Transverse colon (tissue), 4 donors: ENCODE results near the gene MXRA8. TPM values are rescaled to one million over a fixed set of nuclear protein-coding genes. Genes with fewer than 3 reads are reported as not detected.

Experiments used
- DNase-seq: peaks from one replicate; pipeline ENCODE4 v3.0.0-alpha.2; 2019
- H3K27ac ChIP-seq, 4 donors: fragments of 200-600 bp; sonication (generic); 2 replicates each; pipeline ENCODE4 v1.5.1; 2016 to 2018; ENCODE audit warnings: inconsistent platforms in 4 of 4
- H3K27me3 ChIP-seq: fragments of 200-600 bp; sonication (generic); 2 replicates; pipeline ENCODE4 v1.5.1; 2017; ENCODE audit warnings: inconsistent platforms
- H3K36me3 ChIP-seq, 4 donors: fragments of 200-600 bp; sonication (generic); 2 replicates each; pipeline ENCODE4 v1.5.1; 2017 to 2019; ENCODE audit warnings: inconsistent platforms in 4 of 4
- H3K4me1 ChIP-seq, 4 donors: fragments of 200-600 bp; sonication (generic); 2 replicates each; pipeline ENCODE4 v1.5.1; 2017 to 2020; ENCODE audit warnings: inconsistent platforms in 4 of 4
- H3K4me3 ChIP-seq, 4 donors: fragments of 200-600 bp; sonication (generic); 1 replicate in 1 of 4; 2 replicates in 3 of 4; pipeline versions ENCODE4 v1.5.1 to v1.6.1; 2017 to 2019; ENCODE audit warnings: inconsistent platforms in 4 of 4
- H3K9me3 ChIP-seq, 2 donors: fragments of 200-600 bp; sonication (generic); 2 replicates each; pipeline ENCODE4 v1.5.1; 2017 to 2019; ENCODE audit warnings: inconsistent platforms in 2 of 2
- EP300 ChIP-seq: sonication (generic); formaldehyde crosslinking; IDR thresholded peaks from one replicate; pipeline ENCODE4 v1.6.1; 2017; ENCODE audit warnings: antibody characterized with exemption, low read depth
- POLR2A ChIP-seq: fragments of 450-650 bp; IDR thresholded peaks from one replicate; pipeline ENCODE4 v1.6.1; 2016; ENCODE audit warnings: antibody characterized with exemption, mild to moderate bottlenecking, moderate library complexity
- POLR2AphosphoS5 ChIP-seq, 3 donors: sonication (generic); formaldehyde crosslinking; IDR thresholded peaks; one replicate each; pipeline ENCODE4 v1.6.1; 2016; ENCODE audit warnings: antibody characterized with exemption in 3 of 3
- WGBS, 2 donors: methylation state at CpG; one replicate each; pipeline ENCODE4 v1.1.5; 2018; ENCODE audit warnings: low coverage in 1 of 2; 5-methylcytosine and 5-hydroxymethylcytosine counted together
- in situ Hi-C, 4 donors: fragments of 200-750 bp; cut with MboI; loops; one replicate each; pipeline versions ENCODE4 v1.15.0 to v1.15.1; 2017; ENCODE audit warnings: low sequenced_read_pairs in 3 of 4, low pct_ligation_motif_present in 1 of 4, low pct_unique_long_range_greater_than_20kb in 1 of 4
- intact Hi-C: fragments of 100-400 bp; cut with DNase I; formaldehyde crosslinking; loops from one replicate; pipeline ENCODE4 v1.15.1; 2023; ENCODE audit warnings: low total_unique reads
- total RNA-seq, 4 donors: library from RNA; depleted of rRNA; stranded (reverse); fragments of >200 nt; gene quantifications; one replicate each; pipeline ENCODE4 v1.1.0, GENCODE V29; 2016
- TF ChIP-seq, protein P1 (sequence below), 5 experiments: fragments of 200-600 bp in 3 of 5; fragments of 450-650 bp in 2 of 5; sonication (generic) in 3 of 5; IDR thresholded peaks; 1 replicate in 2 of 5; 2 replicates in 3 of 5; pipeline ENCODE4 v1.5.1; 2016 to 2017; ENCODE audit warnings: antibody characterized with exemption in 5 of 5, inconsistent platforms in 3 of 5, mild to moderate bottlenecking in 2 of 5, moderate library complexity in 1 of 5

MXRA8 gene
- total RNA-seq, 4 donors from 2014 or later = 31.1 to 145 (median 57.1) TPM

- Histone ChIP-seq H3K27me3 (no peaks in the 10 kb centered on the region), H3K4me3 (no peak overlapping the region), H3K9me3 (no peaks in the 10 kb centered on the region), H3K36me3 (no peaks in the 10 kb centered on the region), H3K27ac (no peak overlapping the region), H3K4me1 (peaks cover 34 to 42% (median 37%) of the 10 kb centered on the region in 4 donors)
- intact Hi-C loops = no loop called here
- no peak for DNase-seq
- in situ Hi-C loops = no loop called here
- TF ChIP-seq POLR2A (no peak), POLR2AphosphoS5 (IDR thresholded peaks at IDR 0.05) (no peak), EP300 (no peak)
- TF ChIP-seq, protein P1, sequence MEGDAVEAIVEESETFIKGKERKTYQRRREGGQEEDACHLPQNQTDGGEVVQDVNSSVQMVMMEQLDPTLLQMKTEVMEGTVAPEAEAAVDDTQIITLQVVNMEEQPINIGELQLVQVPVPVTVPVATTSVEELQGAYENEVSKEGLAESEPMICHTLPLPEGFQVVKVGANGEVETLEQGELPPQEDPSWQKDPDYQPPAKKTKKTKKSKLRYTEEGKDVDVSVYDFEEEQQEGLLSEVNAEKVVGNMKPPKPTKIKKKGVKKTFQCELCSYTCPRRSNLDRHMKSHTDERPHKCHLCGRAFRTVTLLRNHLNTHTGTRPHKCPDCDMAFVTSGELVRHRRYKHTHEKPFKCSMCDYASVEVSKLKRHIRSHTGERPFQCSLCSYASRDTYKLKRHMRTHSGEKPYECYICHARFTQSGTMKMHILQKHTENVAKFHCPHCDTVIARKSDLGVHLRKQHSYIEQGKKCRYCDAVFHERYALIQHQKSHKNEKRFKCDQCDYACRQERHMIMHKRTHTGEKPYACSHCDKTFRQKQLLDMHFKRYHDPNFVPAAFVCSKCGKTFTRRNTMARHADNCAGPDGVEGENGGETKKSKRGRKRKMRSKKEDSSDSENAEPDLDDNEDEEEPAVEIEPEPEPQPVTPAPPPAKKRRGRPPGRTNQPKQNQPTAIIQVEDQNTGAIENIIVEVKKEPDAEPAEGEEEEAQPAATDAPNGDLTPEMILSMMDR (IDR thresholded peaks at IDR 0.05) = no peak
- 68 to 80% methylated on average over 2 to 7 of the region's 12 CpGs for WGBS, 2 donors
Observed at GRCh38 chr1:1345860-1346500, 12.4 kb downstream of the MXRA8 start.

- DNase-seq = no peak
- no peak overlapping the region for H3K27ac ChIP-seq
- no peaks in the 10 kb centered on the region for H3K9me3 ChIP-seq
- H3K27me3 ChIP-seq = no peaks in the 10 kb centered on the region
- no peak for TF ChIP-seq POLR2A
- TF ChIP-seq POLR2AphosphoS5 (IDR thresholded peaks at IDR 0.05) = no peak
- TF ChIP-seq EP300 = no peak
- TF ChIP-seq, protein P1 (IDR thresholded peaks at IDR 0.05) = no peak
- 78% methylated on average over 14 of the region's 16 CpGs; no CpG with 5 or more reads in 1 of the 2 donors for WGBS, 2 donors
- H3K36me3 ChIP-seq = no peaks in the 10 kb centered on the region
- intact Hi-C loops = no loop called here
- in situ Hi-C loops = no loop called here
- H3K4me1 ChIP-seq = peaks cover 34 to 42% (median 37%) of the 10 kb centered on the region in 4 donors
- H3K4me3 ChIP-seq = no peak overlapping the region
Observed at GRCh38 chr1:1345384-1345783, 13.0 kb downstream of the MXRA8 start.

DNA sequence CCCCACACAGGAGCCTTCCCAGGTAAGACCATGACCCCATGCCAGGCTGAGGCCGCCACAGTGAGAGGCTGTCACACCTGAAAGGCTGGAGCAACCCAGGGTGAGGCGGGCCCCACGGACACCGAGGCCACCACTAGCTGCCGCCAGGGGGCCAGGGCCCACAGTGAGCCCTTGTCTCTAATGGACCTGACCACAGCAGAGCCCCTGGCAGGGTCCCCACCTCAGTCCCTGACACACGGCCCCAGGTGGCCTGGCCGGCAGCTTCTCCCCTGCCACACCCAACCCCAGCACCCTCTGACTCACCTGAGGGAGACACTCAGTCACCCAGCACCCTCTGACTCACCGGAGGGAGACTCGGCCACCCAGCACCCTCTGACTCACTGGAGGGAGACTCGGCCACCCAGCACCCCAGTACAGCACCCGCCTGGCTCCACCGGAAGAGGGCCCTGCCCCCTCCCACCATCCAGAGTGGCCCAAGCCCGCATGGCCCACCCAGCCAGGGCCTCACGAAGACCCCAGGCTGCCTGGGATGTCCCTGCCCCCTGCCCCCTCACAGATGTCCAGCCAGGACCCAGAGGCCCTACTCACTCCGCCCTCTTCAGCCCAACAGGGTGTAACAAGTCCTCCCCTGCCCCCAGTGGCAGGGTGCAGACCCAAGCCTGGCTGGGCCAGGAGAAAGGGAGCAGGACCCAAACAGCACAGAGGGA lies 13.5 kb downstream of the MXRA8 start:
- H3K27ac ChIP-seq = peak overlapping the region in 3 of 4 donors; percentile 17 to 28 (median 20)
- DNase-seq = peak; percentile 62

More for the DNA sequence above, 13.5 kb downstream of the MXRA8 start:
- Histone ChIP-seq H3K4me3 (no peak overlapping the region), H3K4me1 (peaks cover 34 to 42% (median 37%) of the 10 kb centered on the region in 4 donors), H3K9me3 (no peaks in the 10 kb centered on the region), H3K27me3 (no peaks in the 10 kb centered on the region), H3K36me3 (no peaks in the 10 kb centered on the region)
- in situ Hi-C loops = no loop called here
- intact Hi-C loops = no loop called here
- TF ChIP-seq, protein P1 (IDR thresholded peaks at IDR 0.05) = peak; percentile 18 to 47 (median 39)
- no peak for TF ChIP-seq POLR2A
- 61% methylated on average over 14 of the region's 15 CpGs; no CpG with 5 or more reads in 1 of the 2 donors for WGBS, 2 donors
